Glutamatergic neuron (in vitro differentiated cells): Measurements from ENCODE around the gene FARSB. TPM values are rescaled to one million over a fixed set of nuclear protein-coding genes. Genes with fewer than 3 reads are reported as not detected.

Experiments
- DNase-seq: peaks from one replicate; pipeline ENCODE4 v3.0.0; 2022
- H3K27ac Mint-ChIP-seq: one replicate; pipeline ENCODE4 v1.8.0; 2020; ENCODE audit warnings: mild to moderate bottlenecking, mixed read lengths, inconsistent platforms; ENCODE audit not compliant: unreplicated experiment
- H3K27me3 Mint-ChIP-seq: one replicate; pipeline ENCODE4 v1.8.0; 2020; ENCODE audit warnings: mild to moderate bottlenecking, moderate library complexity, mixed read lengths, inconsistent platforms; ENCODE audit not compliant: unreplicated experiment
- H3K36me3 Mint-ChIP-seq: one replicate; pipeline ENCODE4 v1.8.0; 2020; ENCODE audit warnings: mild to moderate bottlenecking, mixed read lengths, inconsistent platforms; ENCODE audit not compliant: unreplicated experiment
- H3K4me1 Mint-ChIP-seq: one replicate; pipeline ENCODE4 v1.8.0; 2020; ENCODE audit warnings: mild to moderate bottlenecking, low read depth, mixed read lengths, inconsistent platforms; ENCODE audit not compliant: unreplicated experiment
- H3K4me3 Mint-ChIP-seq: one replicate; pipeline ENCODE4 v1.8.0; 2020; ENCODE audit warnings: mild to moderate bottlenecking, mixed read lengths, inconsistent platforms; ENCODE audit not compliant: unreplicated experiment
- H3K9me3 Mint-ChIP-seq: one replicate; pipeline ENCODE4 v1.8.0; 2020; ENCODE audit warnings: mild to moderate bottlenecking, moderate library complexity, mixed read lengths, inconsistent platforms; ENCODE audit not compliant: unreplicated experiment
- total RNA-seq: library from RNA; stranded (reverse); fragmentation: NEBNext Ultra II Directional; extraction: Animal tissue kit (Norgen Biotek cat#: 25700); gene quantifications from one replicate; pipeline ENCODE4 v1.2.1, GENCODE V29; 2021; ENCODE audit not compliant: unreplicated experiment
- TF ChIP-seq, protein P1 (sequence below): fragments of 200-600 bp; sonication (generic); IDR thresholded peaks from one replicate; pipeline ENCODE4 v1.5.0; 2021; ENCODE audit not compliant: partially characterized antibody, unreplicated experiment

Gene FARSB
- total RNA-seq, 1 donor from 2014 or later, result 18.8 TPM

DNA sequence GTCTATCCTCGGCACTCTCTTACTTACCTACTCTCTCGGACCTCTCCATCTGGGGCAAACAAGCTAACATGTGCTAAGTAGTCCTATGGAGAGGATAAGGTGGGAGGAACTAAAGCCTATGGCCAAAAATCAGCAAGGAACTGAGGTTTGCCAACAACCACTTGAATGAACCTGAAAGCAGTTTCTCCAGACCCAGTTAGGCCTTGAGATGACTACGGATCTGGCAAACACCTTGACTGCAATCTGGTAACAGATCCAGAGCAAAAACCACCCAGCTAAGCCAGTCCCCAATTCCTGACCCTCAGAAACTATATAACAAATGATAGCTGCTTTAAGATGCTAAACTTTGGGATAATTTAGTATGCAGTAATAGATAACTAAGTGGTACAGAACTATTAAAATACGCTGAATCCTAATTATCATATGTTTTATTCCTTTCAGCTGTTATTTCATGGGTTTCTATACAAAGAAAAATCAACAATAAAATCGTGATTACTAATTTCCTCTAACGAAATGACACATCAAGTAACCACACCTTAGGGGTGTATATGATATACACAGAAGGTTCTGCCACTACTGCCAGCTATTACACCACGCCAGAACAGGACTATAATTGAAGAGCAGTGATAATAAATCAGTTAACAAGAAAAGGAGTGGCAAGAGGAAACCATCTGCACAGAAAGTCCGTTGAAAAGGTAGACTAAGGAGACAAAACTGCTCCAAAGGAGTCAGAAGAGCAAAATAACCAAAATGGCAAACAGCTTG, 3.2 kb downstream of the FARSB start:
- peaks cover 5% of the 10 kb centered on the region for H3K9me3 Mint-ChIP-seq
- H3K27ac Mint-ChIP-seq, result no peak overlapping the region
- TF ChIP-seq, protein P1, sequence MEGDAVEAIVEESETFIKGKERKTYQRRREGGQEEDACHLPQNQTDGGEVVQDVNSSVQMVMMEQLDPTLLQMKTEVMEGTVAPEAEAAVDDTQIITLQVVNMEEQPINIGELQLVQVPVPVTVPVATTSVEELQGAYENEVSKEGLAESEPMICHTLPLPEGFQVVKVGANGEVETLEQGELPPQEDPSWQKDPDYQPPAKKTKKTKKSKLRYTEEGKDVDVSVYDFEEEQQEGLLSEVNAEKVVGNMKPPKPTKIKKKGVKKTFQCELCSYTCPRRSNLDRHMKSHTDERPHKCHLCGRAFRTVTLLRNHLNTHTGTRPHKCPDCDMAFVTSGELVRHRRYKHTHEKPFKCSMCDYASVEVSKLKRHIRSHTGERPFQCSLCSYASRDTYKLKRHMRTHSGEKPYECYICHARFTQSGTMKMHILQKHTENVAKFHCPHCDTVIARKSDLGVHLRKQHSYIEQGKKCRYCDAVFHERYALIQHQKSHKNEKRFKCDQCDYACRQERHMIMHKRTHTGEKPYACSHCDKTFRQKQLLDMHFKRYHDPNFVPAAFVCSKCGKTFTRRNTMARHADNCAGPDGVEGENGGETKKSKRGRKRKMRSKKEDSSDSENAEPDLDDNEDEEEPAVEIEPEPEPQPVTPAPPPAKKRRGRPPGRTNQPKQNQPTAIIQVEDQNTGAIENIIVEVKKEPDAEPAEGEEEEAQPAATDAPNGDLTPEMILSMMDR, result no peak
- peaks cover 9% of the 10 kb centered on the region for H3K4me1 Mint-ChIP-seq
- no peak overlapping the region for H3K4me3 Mint-ChIP-seq
- H3K27me3 Mint-ChIP-seq, result peaks cover 6% of the 10 kb centered on the region
- no peaks in the 10 kb centered on the region for H3K36me3 Mint-ChIP-seq
- DNase-seq, result no peak

DNA sequence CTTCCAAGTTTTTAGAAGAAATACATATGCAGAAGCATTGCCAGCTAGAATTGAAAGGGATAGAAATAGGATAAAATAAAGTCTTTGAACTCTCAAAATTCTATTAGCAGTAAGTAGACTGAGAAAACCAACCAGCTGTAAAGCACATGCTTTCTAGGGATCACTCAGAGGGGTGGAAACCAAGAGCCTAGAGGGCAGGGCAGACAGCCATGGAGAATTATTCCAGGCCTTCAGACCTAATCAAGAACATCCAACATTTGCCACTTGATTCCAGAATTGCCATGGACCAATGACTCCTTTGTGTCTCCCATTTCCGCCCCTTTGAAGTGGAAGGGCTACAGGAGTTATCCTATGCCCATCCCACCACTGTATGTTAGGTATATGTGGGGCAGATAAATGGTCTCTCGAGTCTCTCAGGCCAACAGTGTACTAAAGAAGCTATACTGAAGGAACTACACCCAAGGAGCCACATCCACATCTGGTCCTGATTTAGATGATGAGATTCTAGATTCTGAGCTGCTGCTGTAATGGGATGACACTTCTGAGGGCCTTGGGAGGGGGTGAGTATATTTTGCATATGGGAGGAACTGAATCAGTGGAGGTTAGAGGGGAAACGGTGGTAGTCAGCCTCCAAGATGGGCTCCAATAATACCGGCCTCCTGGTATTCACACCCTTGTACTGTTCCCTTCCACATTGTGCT, 4.0 kb downstream of the FARSB start:
- TF ChIP-seq, protein P1, result no peak
- DNase-seq, result no peak
- H3K4me3 Mint-ChIP-seq, result no peak overlapping the region
- peaks cover 5% of the 10 kb centered on the region for H3K9me3 Mint-ChIP-seq
- peaks cover 6% of the 10 kb centered on the region for H3K27me3 Mint-ChIP-seq
- H3K36me3 Mint-ChIP-seq, result no peaks in the 10 kb centered on the region
- H3K27ac Mint-ChIP-seq, result no peak overlapping the region
- peaks cover 8% of the 10 kb centered on the region for H3K4me1 Mint-ChIP-seq

DNA sequence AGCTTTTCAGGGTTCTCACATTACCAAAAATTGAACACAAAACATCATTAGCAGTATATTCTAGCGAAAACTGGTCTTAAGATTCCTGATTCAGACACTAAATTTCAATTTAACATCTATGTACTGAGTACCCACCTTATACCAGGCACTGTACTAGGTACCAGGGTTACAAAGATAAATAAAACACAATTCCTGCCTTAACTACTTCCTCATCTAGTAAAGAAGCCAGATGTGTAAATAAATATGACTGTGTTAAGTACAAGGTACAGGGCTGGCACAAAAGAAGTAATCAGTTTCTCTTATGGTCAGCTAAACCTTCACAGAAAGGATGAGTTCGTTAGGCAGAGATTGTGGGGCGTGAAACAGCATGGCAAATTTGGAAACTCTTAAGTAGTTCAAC, 6.1 kb downstream of the FARSB start:
- Mint-ChIP-seq H3K4me1 (no peaks in the 10 kb centered on the region), H3K9me3 (no peaks in the 10 kb centered on the region), H3K27ac (no peak overlapping the region), H3K27me3 (no peaks in the 10 kb centered on the region), H3K4me3 (no peak overlapping the region), H3K36me3 (no peaks in the 10 kb centered on the region)
- TF ChIP-seq, protein P1, result no peak
- no peak for DNase-seq

DNA sequence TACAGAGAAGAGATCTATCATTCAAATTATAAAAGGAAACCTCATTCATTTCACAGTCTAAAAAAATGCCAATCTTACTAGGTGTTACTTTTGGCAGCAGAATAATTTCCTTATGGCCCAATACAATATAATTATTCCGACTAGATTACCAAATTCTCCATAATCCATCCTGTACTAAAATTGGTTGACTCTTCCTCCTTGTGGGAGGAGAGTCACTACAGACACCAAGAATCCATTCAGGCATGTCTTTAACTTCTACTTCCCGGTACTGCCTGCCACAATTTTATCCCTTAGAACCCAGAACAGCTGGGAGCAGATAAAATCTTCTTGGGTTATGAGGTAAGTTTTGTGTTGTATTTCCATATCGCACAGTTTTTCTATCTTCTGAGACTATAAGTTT, 9.9 kb downstream of the FARSB start:
- no peaks in the 10 kb centered on the region for H3K4me1 Mint-ChIP-seq
- no peak for DNase-seq
- H3K27me3 Mint-ChIP-seq, result no peaks in the 10 kb centered on the region
- H3K36me3 Mint-ChIP-seq, result no peaks in the 10 kb centered on the region
- TF ChIP-seq, protein P1, result no peak
- no peak overlapping the region for H3K27ac Mint-ChIP-seq
- H3K9me3 Mint-ChIP-seq, result no peaks in the 10 kb centered on the region
- H3K4me3 Mint-ChIP-seq, result no peak overlapping the region

DNA sequence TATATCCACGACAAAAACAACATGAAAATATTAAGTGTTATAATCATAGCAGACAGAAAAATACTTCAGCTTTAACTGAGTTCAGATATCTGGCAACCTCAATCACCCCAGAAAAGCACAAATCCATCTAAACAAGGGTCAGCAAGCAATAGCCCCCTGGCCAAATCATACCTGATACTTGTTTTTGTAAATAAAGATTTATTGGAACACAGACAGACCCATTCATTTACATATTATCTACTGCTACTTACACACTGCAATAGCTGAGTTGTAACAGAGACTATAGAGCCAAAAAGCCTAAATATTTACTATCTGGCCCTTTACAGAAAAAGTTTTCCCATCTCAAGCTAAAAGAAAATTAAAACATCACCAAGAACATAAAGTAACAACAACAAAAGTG, 12.8 kb downstream of the FARSB start:
- H3K27me3 Mint-ChIP-seq, result no peaks in the 10 kb centered on the region
- H3K4me3 Mint-ChIP-seq, result no peak overlapping the region
- DNase-seq, result no peak
- no peaks in the 10 kb centered on the region for H3K4me1 Mint-ChIP-seq
- no peak overlapping the region for H3K27ac Mint-ChIP-seq
- no peaks in the 10 kb centered on the region for H3K36me3 Mint-ChIP-seq
- no peaks in the 10 kb centered on the region for H3K9me3 Mint-ChIP-seq
- TF ChIP-seq, protein P1, result no peak
